ENCODE results near the gene TTC1. TPM values are rescaled to one million over a fixed set of nuclear protein-coding genes. Genes with fewer than 3 reads are reported as not detected.

Gene TTC1
- total and polyA plus RNA-seq, 2 of the 8 experiments (the other 6 are each of a cell fraction or from before 2014, with no cell fraction given) = 25.1 to 63.9 TPM

DNA sequence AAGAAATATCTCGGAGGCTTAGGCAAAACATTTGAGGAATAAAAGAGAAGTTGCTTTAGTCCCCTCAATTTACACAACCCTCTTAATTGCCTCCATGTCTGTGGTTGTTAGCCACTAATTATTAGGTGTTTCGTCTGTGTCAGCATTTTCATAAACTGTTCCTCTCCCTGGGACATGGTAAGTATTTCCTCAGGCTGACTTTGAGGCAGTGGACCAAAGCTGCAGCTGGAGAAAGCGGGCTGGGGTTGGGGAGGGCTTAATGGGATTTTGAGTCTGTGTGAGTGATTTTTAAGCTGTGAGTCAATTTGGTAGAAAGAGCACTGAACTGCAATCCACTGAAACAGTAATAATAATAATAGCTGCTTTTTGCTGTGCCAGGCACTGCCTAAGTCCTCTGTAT lies 13.0 kb upstream of the TTC1 start:
- Histone ChIP-seq H2BK15ac (ENCODE audit: low read length) (no peak overlapping the region), H4K20me1 (replicated peaks in 1 of 2; ENCODE audit: control insufficient read depth in 1 of 2, insufficient read depth in 2 of 2, low read length in 2 of 2) (no peaks in the 10 kb centered on the region), H2AFZ (ENCODE audit: low read length) (no peak overlapping the region), H3K9ac (replicated peaks in 1 of 4; ENCODE audit: extremely low read depth in 1 of 4, low read depth in 3 of 4, low read length in 3 of 4) (no peak overlapping the region), H3K18ac (ENCODE audit: extremely low read depth, low read length) (no peak overlapping the region), H3K79me1 (ENCODE audit: low read depth, low read length) (no peaks in the 10 kb centered on the region; the same call in 1 of the 2 replicates), H3K4me2 (ENCODE audit: insufficient read depth in 1 of 2, low read depth in 2 of 2, low read length in 2 of 2) (no peak overlapping the region), H3K14ac (ENCODE audit: insufficient read length) (no peak overlapping the region), H3K23ac (ENCODE audit: insufficient read length) (no peak overlapping the region), H3K36me3 (ENCODE audit: control insufficient read depth in 2 of 4, insufficient read depth in 4 of 4, low read length in 3 of 4) (no peaks in the 10 kb centered on the region), H3K27ac (ENCODE audit: low read depth, low read length) (no peak overlapping the region), H3K4ac (replicated peaks; ENCODE audit: insufficient read length, low read depth, low read length) (no peak overlapping the region), H4K91ac (replicated peaks; ENCODE audit: insufficient read length, low read length) (no peak overlapping the region), H2BK20ac (ENCODE audit: low read length) (no peak overlapping the region), H4K8ac (ENCODE audit: extremely low read depth, insufficient read depth, low read length) (no peak overlapping the region), H3K79me2 (ENCODE audit: control insufficient read depth in 1 of 2, insufficient read depth in 2 of 2, low read length in 2 of 2) (no peaks in the 10 kb centered on the region), H2BK5ac (ENCODE audit: low read depth, low read length) (no peak overlapping the region), H2BK120ac (replicated peaks; ENCODE audit: low read depth, low read length) (no peak overlapping the region), H3K4me1 (replicated peaks in 1 of 4; ENCODE audit: control insufficient read depth in 3 of 4, insufficient read depth in 4 of 4, low read length in 3 of 4) (no peaks in the 10 kb centered on the region), H3K23me2 (ENCODE audit: low read depth, low read length) (no peaks in the 10 kb centered on the region), H3K9me3 (ENCODE audit: insufficient read depth in 2 of 2, low read depth in 1 of 2, low read length in 1 of 2) (no peaks in the 10 kb centered on the region), H3K4me3 (ENCODE audit: extremely low read depth in 1 of 4, insufficient read depth in 2 of 4, low read depth in 3 of 4, low read length in 4 of 4) (no peak overlapping the region), H2BK12ac (ENCODE audit: low read depth, low read length) (no peak overlapping the region), H4K5ac (ENCODE audit: insufficient read length, low read depth, low read length) (no peak overlapping the region), H3K56ac (replicated peaks; ENCODE audit: insufficient read length, low read depth, low read length) (no peak overlapping the region), H3K27me3 (replicated peaks in 1 of 4; ENCODE audit: control insufficient read depth in 3 of 4, extremely low read depth in 1 of 4, insufficient read depth in 3 of 4, low read length in 3 of 4) (no peaks in the 10 kb centered on the region), H2AK5ac (ENCODE audit: low read depth, low read length) (no peak overlapping the region)
- 90% methylated on average over 3 of the region's 3 CpGs; no CpG with 5 or more reads in 1 of the 2 experiments for WGBS, 2 experiments (ENCODE audit: extremely low coverage in 1 of 2, insufficient coverage in 1 of 2, insufficient read length in 1 of 2, insufficient replicate concordance in 2 of 2, low coverage in 1 of 2, low lambda C conversion rate in 2 of 2, missing lambda C conversion rate in 1 of 2)
- CTCF ChIA-PET (ENCODE audit: partially characterized antibody) = interaction anchor here (0.9 to 2.1 kb wide), 4 partner anchors 8 to 553 kb away, joined by 3 to 6 read pairs (median 4); no protein-coding TSS in a partner anchor
- POLR2A ChIA-PET (ENCODE audit: partially characterized antibody) = no interaction called here
- FAIRE-seq (no peak), DNase-seq (ENCODE audit: low read depth in 1 of 2, low spot score in 2 of 2) (no peak)
- no peak for TF ChIP-seq TCF12 (IDR thresholded peaks at IDR 0.05; ENCODE audit: low read depth, low read length)
- TF ChIP-seq CHD2 (IDR thresholded peaks at IDR 0.05; ENCODE audit: low read length) = no peak
- no peak for TF ChIP-seq SUZ12 (IDR thresholded peaks at IDR 0.05; ENCODE audit: low read length)
- no peak for TF ChIP-seq EGR1 (IDR thresholded peaks at IDR 0.05; ENCODE audit: borderline replicate concordance, low read depth, low read length)
- no peak for TF ChIP-seq TAF1 (IDR thresholded peaks at IDR 0.05; ENCODE audit: low read depth, low read length)
- TF ChIP-seq KDM5A (IDR thresholded peaks at IDR 0.05; ENCODE audit: low read length) = no peak
- TF ChIP-seq CTBP2 (IDR thresholded peaks at IDR 0.05; ENCODE audit: borderline replicate concordance, insufficient read depth, insufficient read length, low read length) = no peak
- TF ChIP-seq, protein P1, sequence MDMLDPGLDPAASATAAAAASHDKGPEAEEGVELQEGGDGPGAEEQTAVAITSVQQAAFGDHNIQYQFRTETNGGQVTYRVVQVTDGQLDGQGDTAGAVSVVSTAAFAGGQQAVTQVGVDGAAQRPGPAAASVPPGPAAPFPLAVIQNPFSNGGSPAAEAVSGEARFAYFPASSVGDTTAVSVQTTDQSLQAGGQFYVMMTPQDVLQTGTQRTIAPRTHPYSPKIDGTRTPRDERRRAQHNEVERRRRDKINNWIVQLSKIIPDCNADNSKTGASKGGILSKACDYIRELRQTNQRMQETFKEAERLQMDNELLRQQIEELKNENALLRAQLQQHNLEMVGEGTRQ (IDR thresholded peaks at IDR 0.05; ENCODE audit: low read length) = no peak
- no peak for TF ChIP-seq CHD1 (IDR thresholded peaks at IDR 0.05; ENCODE audit: low read depth, low read length)
- TF ChIP-seq, protein P2, sequence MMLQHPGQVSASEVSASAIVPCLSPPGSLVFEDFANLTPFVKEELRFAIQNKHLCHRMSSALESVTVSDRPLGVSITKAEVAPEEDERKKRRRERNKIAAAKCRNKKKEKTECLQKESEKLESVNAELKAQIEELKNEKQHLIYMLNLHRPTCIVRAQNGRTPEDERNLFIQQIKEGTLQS (IDR thresholded peaks at IDR 0.05; ENCODE audit: insufficient read depth, low read depth, low read length) = no peak
- no peak for TF ChIP-seq JUND (IDR thresholded peaks at IDR 0.05; ENCODE audit: low read length)
- TF ChIP-seq POLR2A (IDR thresholded peaks at IDR 0.05; ENCODE audit: control extremely low read depth in 1 of 2, low read depth in 2 of 2, low read length in 2 of 2) = no peak
- no peak for TF ChIP-seq EP300 (IDR thresholded peaks at IDR 0.05; ENCODE audit: borderline replicate concordance in 1 of 2, low read depth in 2 of 2, low read length in 2 of 2)

Data from H1 (cell line).